Measurements from ENCODE around the gene SNCB. TPM values are rescaled to one million over a fixed set of nuclear protein-coding genes. Genes with fewer than 3 reads are reported as not detected.

SNCB gene
- total and polyA plus RNA-seq, 2 of the 4 experiments (the other 2 are of a cell fraction): 0.41 TPM; not detected in 1

DNA sequence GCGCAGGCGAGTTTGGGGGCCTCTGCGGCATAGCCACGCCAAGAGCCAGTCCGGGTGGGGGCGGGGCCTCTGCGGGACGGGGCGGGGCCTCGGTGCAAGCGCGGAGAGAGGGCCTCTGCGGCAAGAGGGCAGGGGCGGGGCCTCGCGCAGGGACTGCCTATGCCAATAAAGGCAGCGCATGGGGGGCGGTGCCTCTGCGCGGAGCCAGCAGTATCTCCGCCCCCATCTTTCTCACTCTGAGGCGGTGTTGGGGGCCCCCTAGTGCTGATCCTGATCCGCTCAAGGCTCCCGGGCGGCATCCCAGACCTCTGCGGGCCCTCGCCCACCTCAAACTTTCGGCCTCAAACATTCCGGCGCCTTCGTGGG lies 11.1 kb downstream of the SNCB start:
- H2BK15ac ChIP-seq (ENCODE audit: low read depth, low read length): peak overlapping the region; percentile 70; the same call in 1 of the 3 replicates
- H2AK9ac ChIP-seq (replicated peaks; ENCODE audit: low read depth, low read length, poor library complexity): no peak overlapping the region
- no peak overlapping the region for H2AK5ac ChIP-seq (ENCODE audit: low read depth, low read length)
- DNase-seq (peak; percentile 86), ATAC-seq (ENCODE audit: low read depth) (peak; percentile 95)
- no peak overlapping the region for H3K18ac ChIP-seq (ENCODE audit: low read depth, low read length)
- H2BK20ac ChIP-seq (ENCODE audit: low read depth, low read length): no peak overlapping the region
- H3K4me1 ChIP-seq (ENCODE audit: control insufficient read depth, insufficient read depth, low read length): peaks cover 27% of the 10 kb centered on the region
- intact Hi-C loops (cut with micrococcal nuclease) (loop anchor here (1.0 to 5.0 kb wide), 2 partner anchors 45 to 202 kb away; partner anchors contain the start of gene CLTB), dilution Hi-C loops (cut with HindIII; ENCODE audit: low sequenced_read_pairs, unreplicated experiment) (no loop called here), in situ Hi-C loops (cut with MboI; ENCODE audit: low sequenced_read_pairs) (no loop called here)
- ChIA-PET POLR2A (ENCODE audit: unreplicated experiment) (no interaction called here), CTCF (no interaction called here)
- BruUV-seq (replicated peaks): no TSS peak
- no peak overlapping the region for H3K4me3 ChIP-seq (ENCODE audit: insufficient read depth, low read depth, low read length)
- no peak overlapping the region for H2BK5ac ChIP-seq (ENCODE audit: low read depth, low read length, poor library complexity, severe bottlenecking)
- no peaks in the 10 kb centered on the region; the same call in 1 of the 2 replicates for H4K20me1 ChIP-seq (ENCODE audit: insufficient read depth, low read length)
- no peak for TF ChIP-seq RCOR1 (IDR thresholded peaks at IDR 0.05; ENCODE audit: insufficient replicate concordance, low read length)
- no peak for TF ChIP-seq BHLHE40 (IDR thresholded peaks at IDR 0.05; ENCODE audit: low read depth, low read length)
- TF ChIP-seq, protein P1, sequence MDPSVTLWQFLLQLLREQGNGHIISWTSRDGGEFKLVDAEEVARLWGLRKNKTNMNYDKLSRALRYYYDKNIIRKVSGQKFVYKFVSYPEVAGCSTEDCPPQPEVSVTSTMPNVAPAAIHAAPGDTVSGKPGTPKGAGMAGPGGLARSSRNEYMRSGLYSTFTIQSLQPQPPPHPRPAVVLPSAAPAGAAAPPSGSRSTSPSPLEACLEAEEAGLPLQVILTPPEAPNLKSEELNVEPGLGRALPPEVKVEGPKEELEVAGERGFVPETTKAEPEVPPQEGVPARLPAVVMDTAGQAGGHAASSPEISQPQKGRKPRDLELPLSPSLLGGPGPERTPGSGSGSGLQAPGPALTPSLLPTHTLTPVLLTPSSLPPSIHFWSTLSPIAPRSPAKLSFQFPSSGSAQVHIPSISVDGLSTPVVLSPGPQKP (IDR thresholded peaks at IDR 0.05; ENCODE audit: borderline replicate concordance, low read depth, low read length): no peak
- no peak for TF ChIP-seq CEBPB (IDR thresholded peaks at IDR 0.05; ENCODE audit: low read depth, low read length)
- TF ChIP-seq MAFK (IDR thresholded peaks at IDR 0.05; ENCODE audit: low read depth, low read length): no peak
- TF ChIP-seq MAZ (IDR thresholded peaks at IDR 0.05; ENCODE audit: borderline replicate concordance, low read depth, low read length): peak; percentile 87
- TF ChIP-seq, protein P2, sequence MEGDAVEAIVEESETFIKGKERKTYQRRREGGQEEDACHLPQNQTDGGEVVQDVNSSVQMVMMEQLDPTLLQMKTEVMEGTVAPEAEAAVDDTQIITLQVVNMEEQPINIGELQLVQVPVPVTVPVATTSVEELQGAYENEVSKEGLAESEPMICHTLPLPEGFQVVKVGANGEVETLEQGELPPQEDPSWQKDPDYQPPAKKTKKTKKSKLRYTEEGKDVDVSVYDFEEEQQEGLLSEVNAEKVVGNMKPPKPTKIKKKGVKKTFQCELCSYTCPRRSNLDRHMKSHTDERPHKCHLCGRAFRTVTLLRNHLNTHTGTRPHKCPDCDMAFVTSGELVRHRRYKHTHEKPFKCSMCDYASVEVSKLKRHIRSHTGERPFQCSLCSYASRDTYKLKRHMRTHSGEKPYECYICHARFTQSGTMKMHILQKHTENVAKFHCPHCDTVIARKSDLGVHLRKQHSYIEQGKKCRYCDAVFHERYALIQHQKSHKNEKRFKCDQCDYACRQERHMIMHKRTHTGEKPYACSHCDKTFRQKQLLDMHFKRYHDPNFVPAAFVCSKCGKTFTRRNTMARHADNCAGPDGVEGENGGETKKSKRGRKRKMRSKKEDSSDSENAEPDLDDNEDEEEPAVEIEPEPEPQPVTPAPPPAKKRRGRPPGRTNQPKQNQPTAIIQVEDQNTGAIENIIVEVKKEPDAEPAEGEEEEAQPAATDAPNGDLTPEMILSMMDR (conservative IDR thresholded peaks at IDR 0.05; ENCODE audit: low read depth, low read length): peak; percentile 72
- no peak for TF ChIP-seq POLR2A (IDR thresholded peaks at IDR 0.05; ENCODE audit: low read depth, low read length)
- no peak for TF ChIP-seq MXI1 (IDR thresholded peaks at IDR 0.05; ENCODE audit: borderline replicate concordance, low read depth, low read length)
- TF ChIP-seq, protein P3, sequence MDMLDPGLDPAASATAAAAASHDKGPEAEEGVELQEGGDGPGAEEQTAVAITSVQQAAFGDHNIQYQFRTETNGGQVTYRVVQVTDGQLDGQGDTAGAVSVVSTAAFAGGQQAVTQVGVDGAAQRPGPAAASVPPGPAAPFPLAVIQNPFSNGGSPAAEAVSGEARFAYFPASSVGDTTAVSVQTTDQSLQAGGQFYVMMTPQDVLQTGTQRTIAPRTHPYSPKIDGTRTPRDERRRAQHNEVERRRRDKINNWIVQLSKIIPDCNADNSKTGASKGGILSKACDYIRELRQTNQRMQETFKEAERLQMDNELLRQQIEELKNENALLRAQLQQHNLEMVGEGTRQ (IDR thresholded peaks at IDR 0.05; ENCODE audit: low read depth, low read length): no peak
- TF ChIP-seq RAD21 (IDR thresholded peaks at IDR 0.05; ENCODE audit: low read length): peak; percentile 80
- TF ChIP-seq SMC3 (IDR thresholded peaks at IDR 0.05; ENCODE audit: low read depth, low read length): peak; percentile 76
- no peak for TF ChIP-seq RFX5 (IDR thresholded peaks at IDR 0.05; ENCODE audit: low read depth, low read length)
- no peak for TF ChIP-seq NFE2L2 (IDR thresholded peaks at IDR 0.05; ENCODE audit: low read depth, low read length)
- no peak overlapping the region for H3K14ac ChIP-seq (replicated peaks; ENCODE audit: low read depth, low read length)
- no peak overlapping the region for H3K27ac ChIP-seq (ENCODE audit: insufficient read depth, low read length)
- no peak overlapping the region for H3K9ac ChIP-seq (ENCODE audit: low read depth, low read length)
- H2BK120ac ChIP-seq (ENCODE audit: low read depth, low read length): peak overlapping the region; percentile 6; the same call in 1 of the 2 replicates
- peaks cover 32% of the 10 kb centered on the region for H3K27me3 ChIP-seq (ENCODE audit: control insufficient read depth, insufficient read depth, low read length)
- H3K56ac ChIP-seq (ENCODE audit: extremely low read depth, insufficient read depth, low read length): no peak overlapping the region
- H4K5ac ChIP-seq (ENCODE audit: low read depth, low read length): no peak overlapping the region
- H3K9me3 ChIP-seq (ENCODE audit: control insufficient read depth, insufficient read depth, low read length): no peaks in the 10 kb centered on the region
- H3K36me3 ChIP-seq (ENCODE audit: control insufficient read depth, insufficient read depth, low read length): no peaks in the 10 kb centered on the region
- H2AFZ ChIP-seq (replicated peaks; ENCODE audit: low read length, poor library complexity): peak overlapping the region; percentile 88
- H3K9me1 ChIP-seq (ENCODE audit: insufficient read depth, low read length): peaks cover 10% of the 10 kb centered on the region
- peak overlapping the region; percentile 22; the same call in 1 of the 2 replicates for H3K4ac ChIP-seq (ENCODE audit: low read depth, low read length)
- H4K91ac ChIP-seq (ENCODE audit: insufficient read depth, low read depth, low read length): no peak overlapping the region
- peak overlapping the region; percentile 16 to 47; a peak in 1 of 4 replicates for H4K8ac ChIP-seq (ENCODE audit: low read depth in 2 of 2, low read length in 2 of 2)
- peaks cover 0 to 4% of the 10 kb centered on the region in 2 experiments; a peak in 1 of 4 replicates for H3K79me1 ChIP-seq (ENCODE audit: low read depth in 1 of 2, low read length in 2 of 2)
- H3K23ac ChIP-seq (ENCODE audit: low read depth, low read length): no peak overlapping the region
- peak overlapping the region; percentile 60 for H3K4me2 ChIP-seq (ENCODE audit: low read depth, low read length)
- WGBS, 2 experiments (ENCODE audit: extremely low coverage in 2 of 2, insufficient read length in 1 of 2): 2% methylated on average over 20 of the region's 31 CpGs; no CpG with 5 or more reads in 1 of the 2 experiments

Data from IMR-90 (cell line).